Breast epithelium (tissue), 4 donors: Measurements from ENCODE around the gene SLC44A1. TPM values are rescaled to one million over a fixed set of nuclear protein-coding genes. Genes with fewer than 3 reads are reported as not detected.

Experiments
- DNase-seq, 2 donors: peaks; one replicate each; pipeline ENCODE4 v3.0.0-alpha.2; 2019; ENCODE audit warnings: low spot score in 2 of 2
- H3K27ac ChIP-seq, 2 donors: fragments of 200-600 bp; sonication (generic) in 1 of 2; one replicate each; pipeline ENCODE4 v1.5.1; 2016 to 2019; ENCODE audit warnings: mild to moderate bottlenecking in 1 of 2
- H3K27me3 ChIP-seq, 2 donors: fragments of 200-600 bp; sonication (generic) in 1 of 2; one replicate each; pipeline versions ENCODE4 v1.5.1 to v1.6.0; 2017 to 2019; ENCODE audit warnings: control low read depth in 1 of 2, mild to moderate bottlenecking in 1 of 2
- H3K36me3 ChIP-seq: fragments of 200-600 bp; one replicate; pipeline ENCODE4 v1.5.1; 2019
- H3K4me1 ChIP-seq, 2 donors: fragments of 200-600 bp; sonication (generic); one replicate each; pipeline ENCODE4 v1.5.1; 2016 to 2019; ENCODE audit warnings: control low read depth in 1 of 2
- H3K4me3 ChIP-seq, 3 donors: fragments of 200-600 bp; sonication (generic); 1 replicate in 2 of 3; 2 replicates in 1 of 3; pipeline ENCODE4 v1.5.1; 2016 to 2019; ENCODE audit warnings: mild to moderate bottlenecking in 3 of 3, moderate library complexity in 2 of 3
- H3K9me3 ChIP-seq, 2 donors: fragments of 200-600 bp; sonication (generic) in 1 of 2; one replicate each; pipeline ENCODE4 v1.5.1; 2016 to 2019; ENCODE audit warnings: control low read depth in 1 of 2
- POLR2A ChIP-seq: fragments of 450-650 bp; IDR thresholded peaks from one replicate; pipeline ENCODE4 v1.6.1; 2016; ENCODE audit warnings: antibody characterized with exemption, mild to moderate bottlenecking, moderate library complexity
- POLR2AphosphoS5 ChIP-seq, 3 donors: sonication (generic); formaldehyde crosslinking; IDR thresholded peaks; one replicate each; pipeline ENCODE4 v1.6.1; 2017; ENCODE audit warnings: antibody characterized with exemption in 3 of 3
- intact Hi-C: fragments of 100-400 bp; cut with DNase I; formaldehyde crosslinking; loops from one replicate; pipeline ENCODE4 v1.15.1; 2023; ENCODE audit warnings: low total_unique reads
- total RNA-seq, 3 donors: library from RNA; depleted of rRNA; stranded (reverse); fragments of >200 nt; gene quantifications; one replicate each; pipeline ENCODE4 v1.1.0, GENCODE V29; 2016
- TF ChIP-seq, protein P1 (sequence below), 3 donors: fragments of 450-650 bp; IDR thresholded peaks; one replicate each; pipeline ENCODE4 v1.5.1; 2016 to 2017; ENCODE audit warnings: antibody characterized with exemption in 3 of 3, mild to moderate bottlenecking in 3 of 3, moderate library complexity in 3 of 3

SLC44A1 gene
- total RNA-seq, 3 donors from 2014 or later, result 53.7 to 62.6 (median 61.1) TPM

DNA sequence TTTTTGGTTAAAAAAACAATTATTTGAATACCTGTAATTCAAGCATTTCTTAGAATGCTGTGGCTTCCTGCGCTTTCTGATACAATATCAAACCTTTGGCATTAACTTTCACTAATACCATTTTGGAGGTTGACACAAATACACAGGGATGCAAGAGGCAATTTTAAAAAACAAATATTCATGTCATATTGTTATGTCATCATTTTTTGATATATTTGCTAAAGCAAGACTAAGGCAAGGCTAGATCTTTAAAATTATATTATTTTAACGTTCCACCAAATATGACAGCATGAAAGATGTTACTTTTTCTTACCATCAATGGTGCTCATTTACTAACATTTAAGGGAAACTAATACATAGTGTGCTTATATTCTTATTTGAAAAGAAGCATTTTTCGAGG is 110.0 kb downstream of the SLC44A1 start:
- no peaks in the 10 kb centered on the region for H3K9me3 ChIP-seq
- H3K4me1 ChIP-seq, result no peaks in the 10 kb centered on the region
- no peak for TF ChIP-seq POLR2AphosphoS5 (IDR thresholded peaks at IDR 0.05)
- TF ChIP-seq POLR2A, result no peak
- TF ChIP-seq, protein P1, sequence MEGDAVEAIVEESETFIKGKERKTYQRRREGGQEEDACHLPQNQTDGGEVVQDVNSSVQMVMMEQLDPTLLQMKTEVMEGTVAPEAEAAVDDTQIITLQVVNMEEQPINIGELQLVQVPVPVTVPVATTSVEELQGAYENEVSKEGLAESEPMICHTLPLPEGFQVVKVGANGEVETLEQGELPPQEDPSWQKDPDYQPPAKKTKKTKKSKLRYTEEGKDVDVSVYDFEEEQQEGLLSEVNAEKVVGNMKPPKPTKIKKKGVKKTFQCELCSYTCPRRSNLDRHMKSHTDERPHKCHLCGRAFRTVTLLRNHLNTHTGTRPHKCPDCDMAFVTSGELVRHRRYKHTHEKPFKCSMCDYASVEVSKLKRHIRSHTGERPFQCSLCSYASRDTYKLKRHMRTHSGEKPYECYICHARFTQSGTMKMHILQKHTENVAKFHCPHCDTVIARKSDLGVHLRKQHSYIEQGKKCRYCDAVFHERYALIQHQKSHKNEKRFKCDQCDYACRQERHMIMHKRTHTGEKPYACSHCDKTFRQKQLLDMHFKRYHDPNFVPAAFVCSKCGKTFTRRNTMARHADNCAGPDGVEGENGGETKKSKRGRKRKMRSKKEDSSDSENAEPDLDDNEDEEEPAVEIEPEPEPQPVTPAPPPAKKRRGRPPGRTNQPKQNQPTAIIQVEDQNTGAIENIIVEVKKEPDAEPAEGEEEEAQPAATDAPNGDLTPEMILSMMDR (IDR thresholded peaks at IDR 0.05), result no peak
- no peak overlapping the region for H3K4me3 ChIP-seq
- intact Hi-C loops, result no loop called here
- no peaks in the 10 kb centered on the region for H3K27me3 ChIP-seq
- H3K27ac ChIP-seq, result no peak overlapping the region
- no peaks in the 10 kb centered on the region for H3K36me3 ChIP-seq
- no peak for DNase-seq

DNA sequence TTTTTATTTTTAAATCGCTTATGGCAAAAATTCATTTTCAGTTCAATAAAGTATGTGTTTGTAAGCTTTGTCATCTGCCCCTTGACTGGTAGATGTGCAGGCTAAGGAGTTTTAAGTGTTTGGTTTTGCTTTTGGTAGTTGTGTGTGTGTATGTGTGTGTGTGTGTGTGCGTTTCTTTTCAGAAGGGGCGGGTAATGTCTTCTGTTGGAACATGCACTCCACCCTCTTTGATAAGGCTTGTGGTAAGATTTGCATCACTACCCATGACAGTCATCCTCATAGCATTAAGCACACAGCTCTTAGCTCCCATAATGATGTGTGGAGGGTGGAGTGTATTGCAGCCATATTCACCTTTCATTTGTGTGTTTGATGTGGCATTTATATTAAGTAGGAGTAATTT is 111.3 kb downstream of the SLC44A1 start:
- H3K9me3 ChIP-seq, result no peaks in the 10 kb centered on the region
- H3K4me3 ChIP-seq, result no peak overlapping the region
- H3K27me3 ChIP-seq, result no peaks in the 10 kb centered on the region
- intact Hi-C loops, result no loop called here
- no peak overlapping the region for H3K27ac ChIP-seq
- DNase-seq, result no peak
- TF ChIP-seq POLR2AphosphoS5 (IDR thresholded peaks at IDR 0.05) (no peak), POLR2A (no peak)
- TF ChIP-seq, protein P1 (IDR thresholded peaks at IDR 0.05), result no peak
- no peaks in the 10 kb centered on the region for H3K4me1 ChIP-seq
- H3K36me3 ChIP-seq, result no peaks in the 10 kb centered on the region

DNA sequence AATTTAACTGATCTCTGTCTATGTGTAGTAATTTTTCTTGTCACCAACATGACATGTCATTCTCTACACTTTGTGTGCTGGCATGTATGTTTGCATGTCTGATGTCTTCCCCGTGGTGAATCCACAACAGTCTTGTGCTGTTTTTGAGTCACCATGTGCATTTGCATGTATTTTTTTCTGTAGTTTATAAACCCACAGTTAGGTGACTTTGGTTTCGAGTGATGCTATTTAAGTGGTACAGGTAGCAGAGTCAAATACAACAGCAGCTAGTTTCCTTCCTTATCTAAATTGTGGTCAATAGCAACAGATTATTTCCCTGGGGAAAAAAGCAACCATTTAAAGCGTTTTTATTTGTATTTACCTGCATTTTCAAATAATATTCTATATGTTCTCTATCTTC is 113.5 kb downstream of the SLC44A1 start:
- H3K27ac ChIP-seq, result no peak overlapping the region
- intact Hi-C loops, result no loop called here
- peaks cover 8% of the 10 kb centered on the region for H3K36me3 ChIP-seq
- H3K9me3 ChIP-seq, result no peaks in the 10 kb centered on the region
- DNase-seq, result no peak
- H3K27me3 ChIP-seq, result no peaks in the 10 kb centered on the region
- TF ChIP-seq POLR2AphosphoS5 (IDR thresholded peaks at IDR 0.05), result no peak
- TF ChIP-seq, protein P1 (IDR thresholded peaks at IDR 0.05), result no peak
- TF ChIP-seq POLR2A, result no peak
- H3K4me3 ChIP-seq, result no peak overlapping the region
- no peaks in the 10 kb centered on the region for H3K4me1 ChIP-seq

DNA sequence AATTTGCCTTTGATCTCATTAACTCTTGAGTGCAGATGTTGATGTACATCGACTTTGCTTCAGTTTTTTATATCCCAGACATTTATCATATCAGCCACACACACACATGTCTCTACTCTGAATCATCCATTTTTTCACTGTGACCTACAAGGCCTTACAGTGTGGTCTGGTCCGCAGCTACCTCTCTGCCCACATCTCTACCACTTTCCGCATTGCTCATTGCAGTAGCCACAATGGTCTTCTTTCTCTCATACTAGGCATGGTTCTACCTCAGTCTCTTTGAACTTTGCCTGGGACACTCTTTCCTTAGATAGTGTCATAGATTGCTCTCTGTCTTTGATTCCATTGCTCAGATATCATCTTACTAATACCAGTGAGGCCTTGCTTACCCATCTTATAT is 115.4 kb downstream of the SLC44A1 start:
- no peaks in the 10 kb centered on the region for H3K9me3 ChIP-seq
- H3K36me3 ChIP-seq, result peaks cover 8% of the 10 kb centered on the region
- no peak overlapping the region for H3K27ac ChIP-seq
- intact Hi-C loops, result no loop called here
- no peak for DNase-seq
- no peaks in the 10 kb centered on the region for H3K4me1 ChIP-seq
- H3K27me3 ChIP-seq, result no peaks in the 10 kb centered on the region
- TF ChIP-seq POLR2AphosphoS5 (IDR thresholded peaks at IDR 0.05) (no peak), POLR2A (no peak)
- TF ChIP-seq, protein P1 (IDR thresholded peaks at IDR 0.05), result no peak
- no peak overlapping the region for H3K4me3 ChIP-seq

DNA sequence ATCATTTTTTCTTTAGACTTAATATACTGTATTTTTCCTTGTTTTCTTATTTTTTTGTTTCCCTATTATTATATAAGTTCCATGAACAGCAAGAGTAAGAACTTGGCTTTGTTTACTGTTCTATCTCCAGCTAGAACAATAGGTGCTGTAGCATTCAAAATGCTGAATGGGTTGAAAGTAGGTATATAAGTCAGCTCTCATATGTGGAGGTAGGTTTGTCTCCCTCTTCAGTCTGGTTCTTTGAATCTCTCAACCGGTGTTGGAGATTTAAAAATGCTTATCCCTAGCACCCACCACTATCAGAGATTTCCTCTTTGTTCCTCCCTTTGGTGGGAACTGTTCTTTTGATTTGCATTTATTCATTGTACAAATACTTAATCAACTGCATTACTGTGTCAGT is 115.9 kb downstream of the SLC44A1 start:
- no peak for TF ChIP-seq POLR2AphosphoS5 (IDR thresholded peaks at IDR 0.05)
- H3K9me3 ChIP-seq, result no peaks in the 10 kb centered on the region
- H3K4me1 ChIP-seq, result no peaks in the 10 kb centered on the region
- peaks cover 8% of the 10 kb centered on the region for H3K36me3 ChIP-seq
- H3K27me3 ChIP-seq, result no peaks in the 10 kb centered on the region
- intact Hi-C loops, result no loop called here
- no peak overlapping the region for H3K4me3 ChIP-seq
- no peak overlapping the region for H3K27ac ChIP-seq
- no peak for DNase-seq

DNA sequence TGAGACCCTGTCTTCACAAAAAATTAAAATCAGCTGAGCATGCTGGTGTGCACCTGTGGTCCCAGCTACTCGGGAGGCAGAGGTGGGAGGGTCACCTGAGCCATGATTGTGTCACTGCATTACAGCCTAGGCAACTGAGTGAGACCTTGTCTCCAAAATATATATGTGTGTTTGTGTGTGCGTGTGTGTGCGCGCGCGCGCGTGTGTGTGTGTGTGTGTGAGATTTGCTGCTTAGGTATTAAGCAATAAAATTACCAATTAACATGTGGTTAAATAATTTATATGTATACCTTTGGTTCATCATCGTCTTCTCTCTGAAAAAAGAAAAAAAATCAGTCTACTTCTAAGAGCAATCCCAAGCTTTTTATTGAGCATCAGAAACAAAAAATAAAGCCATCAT is 117.4 kb downstream of the SLC44A1 start:
- TF ChIP-seq, protein P1 (IDR thresholded peaks at IDR 0.05), result no peak
- no peak for TF ChIP-seq POLR2AphosphoS5 (IDR thresholded peaks at IDR 0.05)
- no peak for TF ChIP-seq POLR2A
- Histone ChIP-seq H3K9me3 (no peaks in the 10 kb centered on the region), H3K4me3 (no peak overlapping the region), H3K36me3 (peaks cover 8% of the 10 kb centered on the region), H3K27ac (no peak overlapping the region), H3K4me1 (no peaks in the 10 kb centered on the region), H3K27me3 (no peaks in the 10 kb centered on the region)
- intact Hi-C loops, result no loop called here
- no peak for DNase-seq
